HepG2 (cell line): ENCODE measurements around the gene RAD23A. TPM values are rescaled to one million over a fixed set of nuclear protein-coding genes. Genes with fewer than 3 reads are reported as not detected.
A peak's percentile ranks its signal among the peaks of the same experiment; 100 is the strongest.

Source experiments
- AGO2 ChIP-seq: fragments of 200-400 bp; formaldehyde crosslinking; optimal IDR thresholded peaks from 2 replicates; pipeline ENCODE3; 2017; ENCODE audit warnings: mild to moderate bottlenecking, low read depth, low read length, moderate library complexity
- CEBPG ChIP-seq: IDR thresholded peaks from 2 replicates; pipeline ENCODE4 v1.6.1; 2016
- HNRNPL ChIP-seq: fragments of 200-400 bp; formaldehyde crosslinking; IDR thresholded peaks from 2 replicates; pipeline ENCODE4 v1.6.1; 2017; ENCODE audit warnings: mild to moderate bottlenecking, low read depth, low read length
- MTF1 ChIP-seq: sonication (generic); formaldehyde crosslinking; IDR thresholded peaks from 2 replicates; pipeline ENCODE4 v1.5.0; 2020; ENCODE audit warnings: missing genetic modification reagents
- NCOR1 ChIP-seq: fragments of 200-600 bp; sonication (generic); IDR thresholded peaks from 2 replicates; pipeline ENCODE4 v1.7.0; 2017; ENCODE audit warnings: antibody characterized with exemption, low read length, borderline replicate concordance
- RFXANK ChIP-seq: IDR thresholded peaks from 2 replicates; pipeline ENCODE4 v1.6.1; 2016
- RORA ChIP-seq: sonication (generic); formaldehyde crosslinking; IDR thresholded peaks from 2 replicates; pipeline ENCODE4 v1.5.0; 2020; ENCODE audit warnings: mild to moderate bottlenecking, missing genetic modification reagents, moderate library complexity
- SNAPC2 ChIP-seq: sonication (generic); formaldehyde crosslinking; IDR thresholded peaks from 2 replicates; pipeline ENCODE4 v1.8.1; 2022; ENCODE audit warnings: mild to moderate bottlenecking, missing genetic modification reagents
- SOX13 ChIP-seq, 3 experiments: fragments of 450-650 bp in 1 of 3; sonication (generic) in 1 of 3; formaldehyde crosslinking in 1 of 3; IDR thresholded peaks in 2 of 3; conservative IDR thresholded peaks in 1 of 3; 2 replicates each; pipeline versions ENCODE4 v1.5.0 to v1.6.1; 2016 to 2020; ENCODE audit warnings: antibody characterized with exemption in 1 of 3, mild to moderate bottlenecking in 1 of 3, missing compliant biosample characterization in 1 of 3, missing genetic modification reagents in 1 of 3, moderate library complexity in 1 of 3
- ZNF232 ChIP-seq: sonication (generic); formaldehyde crosslinking; IDR thresholded peaks from 2 replicates; pipeline ENCODE4 v1.4.0; 2020; ENCODE audit warnings: missing genetic modification reagents, borderline replicate concordance
- ZNF768 ChIP-seq: sonication (generic); formaldehyde crosslinking; IDR thresholded peaks from 2 replicates; pipeline ENCODE4 v1.4.0; 2020; ENCODE audit warnings: missing genetic modification reagents
- polyA plus RNA-seq, 8 experiments: library from polyadenylated mRNA; depleted of rRNA in 3 of 8; stranded (reverse) in 7 of 8; unstranded in 1 of 8; fragments of >200 nt; fragmentation: Illumina TruSeq in 4 of 8; extraction: Trizol in 4 of 8; gene quantifications; 2 replicates each; pipeline versions ENCODE4 v1.2.1 to v1.2.3, GENCODE V29; 2011 to 2016; ENCODE audit warnings: low read depth in 4 of 8, missing spikeins in 1 of 8, mixed read lengths in 1 of 8; ENCODE audit not compliant: insufficient read depth in 1 of 8
- total RNA-seq, 5 experiments: library from RNA; depleted of rRNA; stranded (reverse); fragments of >200 nt; fragmentation: Illumina TruSeq; extraction: Trizol; gene quantifications; 2 replicates each; pipeline ENCODE4 v1.2.3, GENCODE V29; 2016; ENCODE audit warnings: low read depth in 1 of 5
- TF ChIP-seq, protein P1 (sequence below): sonication (generic); formaldehyde crosslinking; IDR thresholded peaks from 2 replicates; pipeline ENCODE4 v1.9.0; 2021; ENCODE audit warnings: mild to moderate bottlenecking, missing genetic modification reagents
- TF ChIP-seq, protein P2 (sequence below): sonication (generic); formaldehyde crosslinking; IDR thresholded peaks from 2 replicates; pipeline ENCODE4 v1.5.0; 2020; ENCODE audit warnings: missing genetic modification reagents
- TF ChIP-seq, protein P3 (sequence below), 2 experiments: fragments of 450-650 bp in 1 of 2; sonication (generic) in 1 of 2; formaldehyde crosslinking; IDR thresholded peaks; 2 replicates each; pipeline versions ENCODE4 v1.5.0 to v1.8.0; 2020 to 2022; ENCODE audit warnings: mild to moderate bottlenecking in 1 of 2, missing genetic modification reagents in 1 of 2
- TF ChIP-seq, protein P4 (sequence below): sonication (generic); formaldehyde crosslinking; IDR thresholded peaks from 2 replicates; pipeline ENCODE4 v1.4.0; 2020; ENCODE audit warnings: missing genetic modification reagents
- TF ChIP-seq, protein P5 (sequence below): sonication (generic); formaldehyde crosslinking; IDR thresholded peaks from 2 replicates; pipeline ENCODE4 v1.4.0; 2020; ENCODE audit warnings: mild to moderate bottlenecking, missing genetic modification reagents

The RAD23A gene
- total and polyA plus RNA-seq, 2 of the 13 experiments (the other 11 are each of a cell fraction or from before 2014, with no cell fraction given) = 42.5 to 54.2 TPM

GRCh38 chr19:12996406-12997094, 50.9 kb downstream of the RAD23A start (continued):
- TF ChIP-seq, protein P1, sequence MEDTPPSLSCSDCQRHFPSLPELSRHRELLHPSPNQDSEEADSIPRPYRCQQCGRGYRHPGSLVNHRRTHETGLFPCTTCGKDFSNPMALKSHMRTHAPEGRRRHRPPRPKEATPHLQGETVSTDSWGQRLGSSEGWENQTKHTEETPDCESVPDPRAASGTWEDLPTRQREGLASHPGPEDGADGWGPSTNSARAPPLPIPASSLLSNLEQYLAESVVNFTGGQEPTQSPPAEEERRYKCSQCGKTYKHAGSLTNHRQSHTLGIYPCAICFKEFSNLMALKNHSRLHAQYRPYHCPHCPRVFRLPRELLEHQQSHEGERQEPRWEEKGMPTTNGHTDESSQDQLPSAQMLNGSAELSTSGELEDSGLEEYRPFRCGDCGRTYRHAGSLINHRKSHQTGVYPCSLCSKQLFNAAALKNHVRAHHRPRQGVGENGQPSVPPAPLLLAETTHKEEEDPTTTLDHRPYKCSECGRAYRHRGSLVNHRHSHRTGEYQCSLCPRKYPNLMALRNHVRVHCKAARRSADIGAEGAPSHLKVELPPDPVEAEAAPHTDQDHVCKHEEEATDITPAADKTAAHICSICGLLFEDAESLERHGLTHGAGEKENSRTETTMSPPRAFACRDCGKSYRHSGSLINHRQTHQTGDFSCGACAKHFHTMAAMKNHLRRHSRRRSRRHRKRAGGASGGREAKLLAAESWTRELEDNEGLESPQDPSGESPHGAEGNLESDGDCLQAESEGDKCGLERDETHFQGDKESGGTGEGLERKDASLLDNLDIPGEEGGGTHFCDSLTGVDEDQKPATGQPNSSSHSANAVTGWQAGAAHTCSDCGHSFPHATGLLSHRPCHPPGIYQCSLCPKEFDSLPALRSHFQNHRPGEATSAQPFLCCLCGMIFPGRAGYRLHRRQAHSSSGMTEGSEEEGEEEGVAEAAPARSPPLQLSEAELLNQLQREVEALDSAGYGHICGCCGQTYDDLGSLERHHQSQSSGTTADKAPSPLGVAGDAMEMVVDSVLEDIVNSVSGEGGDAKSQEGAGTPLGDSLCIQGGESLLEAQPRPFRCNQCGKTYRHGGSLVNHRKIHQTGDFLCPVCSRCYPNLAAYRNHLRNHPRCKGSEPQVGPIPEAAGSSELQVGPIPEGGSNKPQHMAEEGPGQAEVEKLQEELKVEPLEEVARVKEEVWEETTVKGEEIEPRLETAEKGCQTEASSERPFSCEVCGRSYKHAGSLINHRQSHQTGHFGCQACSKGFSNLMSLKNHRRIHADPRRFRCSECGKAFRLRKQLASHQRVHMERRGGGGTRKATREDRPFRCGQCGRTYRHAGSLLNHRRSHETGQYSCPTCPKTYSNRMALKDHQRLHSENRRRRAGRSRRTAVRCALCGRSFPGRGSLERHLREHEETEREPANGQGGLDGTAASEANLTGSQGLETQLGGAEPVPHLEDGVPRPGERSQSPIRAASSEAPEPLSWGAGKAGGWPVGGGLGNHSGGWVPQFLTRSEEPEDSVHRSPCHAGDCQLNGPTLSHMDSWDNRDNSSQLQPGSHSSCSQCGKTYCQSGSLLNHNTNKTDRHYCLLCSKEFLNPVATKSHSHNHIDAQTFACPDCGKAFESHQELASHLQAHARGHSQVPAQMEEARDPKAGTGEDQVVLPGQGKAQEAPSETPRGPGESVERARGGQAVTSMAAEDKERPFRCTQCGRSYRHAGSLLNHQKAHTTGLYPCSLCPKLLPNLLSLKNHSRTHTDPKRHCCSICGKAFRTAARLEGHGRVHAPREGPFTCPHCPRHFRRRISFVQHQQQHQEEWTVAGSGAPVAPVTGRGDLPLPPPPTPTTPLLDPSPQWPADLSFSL (CRISPR knock-in tag) = peak; percentile 54; the same call in 1 of the 2 replicates
- TF ChIP-seq, protein P2, sequence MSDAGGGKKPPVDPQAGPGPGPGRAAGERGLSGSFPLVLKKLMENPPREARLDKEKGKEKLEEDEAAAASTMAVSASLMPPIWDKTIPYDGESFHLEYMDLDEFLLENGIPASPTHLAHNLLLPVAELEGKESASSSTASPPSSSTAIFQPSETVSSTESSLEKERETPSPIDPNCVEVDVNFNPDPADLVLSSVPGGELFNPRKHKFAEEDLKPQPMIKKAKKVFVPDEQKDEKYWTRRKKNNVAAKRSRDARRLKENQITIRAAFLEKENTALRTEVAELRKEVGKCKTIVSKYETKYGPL (CRISPR knock-in tag) = no peak
- TF ChIP-seq SOX13 (IDR thresholded peaks at IDR 0.05) = no peak
- peak in 1 of 2 experiments; percentile 28; a peak in 1 of 4 replicates for TF ChIP-seq SOX13 (CRISPR knock-in tag; conservative IDR thresholded peaks at IDR 0.05 in 1 of 2, IDR thresholded peaks at IDR 0.05 in 1 of 2)
- peak; percentile 5; the same call in 1 of the 2 replicates for TF ChIP-seq ZNF768 (CRISPR knock-in tag)
- peak; percentile 66 for TF ChIP-seq HNRNPL
- TF ChIP-seq NCOR1 = no peak
- no peak for TF ChIP-seq AGO2
- TF ChIP-seq MTF1 = no peak
- TF ChIP-seq, protein P3, sequence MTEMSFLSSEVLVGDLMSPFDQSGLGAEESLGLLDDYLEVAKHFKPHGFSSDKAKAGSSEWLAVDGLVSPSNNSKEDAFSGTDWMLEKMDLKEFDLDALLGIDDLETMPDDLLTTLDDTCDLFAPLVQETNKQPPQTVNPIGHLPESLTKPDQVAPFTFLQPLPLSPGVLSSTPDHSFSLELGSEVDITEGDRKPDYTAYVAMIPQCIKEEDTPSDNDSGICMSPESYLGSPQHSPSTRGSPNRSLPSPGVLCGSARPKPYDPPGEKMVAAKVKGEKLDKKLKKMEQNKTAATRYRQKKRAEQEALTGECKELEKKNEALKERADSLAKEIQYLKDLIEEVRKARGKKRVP (CRISPR knock-in tag; IDR thresholded peaks at IDR 0.05) = no peak
- 0 out of 2 replicates have a peak, but pooled peaks have one; percentile 3 for TF ChIP-seq CEBPG (CRISPR knock-in tag)
- TF ChIP-seq SNAPC2 = 0 out of 2 replicates have a peak, but pooled peaks have one; percentile 35
- TF ChIP-seq, protein P4, sequence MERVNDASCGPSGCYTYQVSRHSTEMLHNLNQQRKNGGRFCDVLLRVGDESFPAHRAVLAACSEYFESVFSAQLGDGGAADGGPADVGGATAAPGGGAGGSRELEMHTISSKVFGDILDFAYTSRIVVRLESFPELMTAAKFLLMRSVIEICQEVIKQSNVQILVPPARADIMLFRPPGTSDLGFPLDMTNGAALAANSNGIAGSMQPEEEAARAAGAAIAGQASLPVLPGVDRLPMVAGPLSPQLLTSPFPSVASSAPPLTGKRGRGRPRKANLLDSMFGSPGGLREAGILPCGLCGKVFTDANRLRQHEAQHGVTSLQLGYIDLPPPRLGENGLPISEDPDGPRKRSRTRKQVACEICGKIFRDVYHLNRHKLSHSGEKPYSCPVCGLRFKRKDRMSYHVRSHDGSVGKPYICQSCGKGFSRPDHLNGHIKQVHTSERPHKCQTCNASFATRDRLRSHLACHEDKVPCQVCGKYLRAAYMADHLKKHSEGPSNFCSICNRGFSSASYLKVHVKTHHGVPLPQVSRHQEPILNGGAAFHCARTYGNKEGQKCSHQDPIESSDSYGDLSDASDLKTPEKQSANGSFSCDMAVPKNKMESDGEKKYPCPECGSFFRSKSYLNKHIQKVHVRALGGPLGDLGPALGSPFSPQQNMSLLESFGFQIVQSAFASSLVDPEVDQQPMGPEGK (CRISPR knock-in tag) = peak; percentile 56
- TF ChIP-seq ZNF232 (CRISPR knock-in tag) = peak; percentile 58; the same call in 1 of the 2 replicates
- TF ChIP-seq RFXANK (CRISPR knock-in tag) = no peak
- TF ChIP-seq, protein P5, sequence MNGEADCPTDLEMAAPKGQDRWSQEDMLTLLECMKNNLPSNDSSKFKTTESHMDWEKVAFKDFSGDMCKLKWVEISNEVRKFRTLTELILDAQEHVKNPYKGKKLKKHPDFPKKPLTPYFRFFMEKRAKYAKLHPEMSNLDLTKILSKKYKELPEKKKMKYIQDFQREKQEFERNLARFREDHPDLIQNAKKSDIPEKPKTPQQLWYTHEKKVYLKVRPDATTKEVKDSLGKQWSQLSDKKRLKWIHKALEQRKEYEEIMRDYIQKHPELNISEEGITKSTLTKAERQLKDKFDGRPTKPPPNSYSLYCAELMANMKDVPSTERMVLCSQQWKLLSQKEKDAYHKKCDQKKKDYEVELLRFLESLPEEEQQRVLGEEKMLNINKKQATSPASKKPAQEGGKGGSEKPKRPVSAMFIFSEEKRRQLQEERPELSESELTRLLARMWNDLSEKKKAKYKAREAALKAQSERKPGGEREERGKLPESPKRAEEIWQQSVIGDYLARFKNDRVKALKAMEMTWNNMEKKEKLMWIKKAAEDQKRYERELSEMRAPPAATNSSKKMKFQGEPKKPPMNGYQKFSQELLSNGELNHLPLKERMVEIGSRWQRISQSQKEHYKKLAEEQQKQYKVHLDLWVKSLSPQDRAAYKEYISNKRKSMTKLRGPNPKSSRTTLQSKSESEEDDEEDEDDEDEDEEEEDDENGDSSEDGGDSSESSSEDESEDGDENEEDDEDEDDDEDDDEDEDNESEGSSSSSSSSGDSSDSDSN = peak; percentile 92
- TF ChIP-seq RORA (CRISPR knock-in tag) = no peak
